IPS-15b (cell line): Measurements from ENCODE around the gene MRAP2.
"Not testable (repeated sequence)": the region's sequence is repeated elsewhere in the genome, so short reads cannot be mapped to it uniquely, and the experiment has no call there.

Source experiments
- H3K27me3 ChIP-seq: one replicate; pipeline ENCODE4 v1.6.1; 2013; ENCODE audit warnings: low read length; ENCODE audit not compliant: control insufficient read depth, insufficient read depth
- H3K36me3 ChIP-seq: one replicate; pipeline ENCODE4 v1.6.1; 2013; ENCODE audit warnings: low read length; ENCODE audit not compliant: control insufficient read depth, insufficient read depth
- H3K4me1 ChIP-seq: one replicate; pipeline ENCODE4 v1.6.1; 2013; ENCODE audit warnings: mild to moderate bottlenecking, low read length; ENCODE audit not compliant: control insufficient read depth, insufficient read depth
- H3K4me3 ChIP-seq: one replicate; pipeline ENCODE4 v1.5.1; 2013; ENCODE audit warnings: low read depth, low read length
- H3K9ac ChIP-seq: one replicate; pipeline ENCODE4 v1.6.1; 2013; ENCODE audit warnings: low read depth, mild to moderate bottlenecking, low read length
- H3K9me3 ChIP-seq: one replicate; pipeline ENCODE4 v1.6.1; 2013; ENCODE audit warnings: mild to moderate bottlenecking, low read length; ENCODE audit not compliant: control insufficient read depth, insufficient read depth

Gene MRAP2

DNA sequence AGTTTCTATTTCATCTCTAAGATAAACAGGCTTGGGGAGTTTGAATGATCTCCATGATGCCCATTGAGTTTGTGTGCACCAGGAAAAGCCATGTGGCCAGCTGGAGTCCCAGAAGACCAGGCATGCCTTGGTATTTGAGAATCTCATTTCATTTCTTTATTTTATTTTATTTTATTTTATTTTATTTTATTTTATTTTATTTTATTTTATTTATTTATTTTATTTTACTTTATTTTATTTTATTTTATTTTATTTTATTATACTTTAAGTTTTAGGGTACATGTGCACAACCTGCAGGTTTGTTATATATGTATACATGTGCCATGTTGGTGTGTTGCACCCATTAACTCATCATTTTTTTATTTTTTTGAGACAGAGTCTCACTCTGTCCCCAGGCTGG lies 51.1 kb downstream of the MRAP2 start:
- not testable (repeated sequence) for H3K4me3 ChIP-seq, H3K9me3 ChIP-seq, H3K9ac ChIP-seq, H3K27me3 ChIP-seq, H3K36me3 ChIP-seq
- peaks cover 44% of the 10 kb centered on the region for H3K4me1 ChIP-seq

- H3K36me3 ChIP-seq = no peaks in the 10 kb centered on the region
- H3K9ac ChIP-seq = no peak overlapping the region
- no peaks in the 10 kb centered on the region for H3K27me3 ChIP-seq
- H3K4me3 ChIP-seq = no peak overlapping the region
- H3K4me1 ChIP-seq = peaks cover 44% of the 10 kb centered on the region
- H3K9me3 ChIP-seq = no peaks in the 10 kb centered on the region
Measured at GRCh38 chr6:84086056-84086455, 52.5 kb downstream of the MRAP2 start.

DNA sequence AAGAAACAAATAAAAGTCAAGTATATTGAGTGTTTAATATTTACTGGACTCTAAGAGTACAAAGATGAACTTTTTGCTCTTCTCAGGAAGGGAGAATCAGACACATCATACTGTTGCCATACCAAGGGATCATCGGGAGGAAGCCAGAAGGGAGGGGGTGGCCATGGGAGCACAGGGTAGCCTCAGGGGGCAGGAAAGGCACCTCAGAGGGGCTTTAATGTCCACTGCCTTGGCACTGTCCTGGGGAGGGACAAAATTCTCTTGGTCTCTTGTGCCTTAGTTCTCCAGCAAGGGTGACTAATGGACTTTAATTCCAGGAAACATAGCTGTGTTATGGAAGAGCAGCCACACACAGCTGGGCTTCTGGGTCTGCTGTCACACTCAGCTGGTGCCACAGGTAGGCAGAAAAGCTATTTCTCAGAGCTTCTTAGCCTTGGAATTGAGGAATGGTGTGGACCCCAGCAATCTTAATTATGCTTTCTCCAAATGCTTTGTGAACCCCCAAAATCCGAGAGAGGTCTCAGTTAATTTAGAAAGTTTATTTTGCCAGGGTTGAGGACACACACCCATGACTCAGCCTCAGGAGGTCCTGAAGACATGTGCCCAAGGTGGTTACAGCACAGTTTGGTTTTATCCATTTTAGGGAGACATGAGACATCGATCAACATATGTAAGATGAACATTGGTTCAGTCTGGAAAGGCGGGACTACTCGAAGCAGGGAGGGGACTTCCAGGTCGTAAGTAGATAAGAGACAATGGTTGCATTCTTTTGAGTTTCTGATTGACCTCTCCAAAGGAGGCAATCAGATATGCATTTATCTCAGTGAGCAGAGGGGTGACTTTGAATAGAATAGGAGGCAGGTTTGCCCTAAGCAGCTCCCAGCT lies 53.2 kb downstream of the MRAP2 start:
- Histone ChIP-seq H3K9me3 (no peaks in the 10 kb centered on the region), H3K4me1 (peaks cover 44% of the 10 kb centered on the region), H3K27me3 (no peaks in the 10 kb centered on the region), H3K9ac (no peak overlapping the region), H3K36me3 (no peaks in the 10 kb centered on the region), H3K4me3 (no peak overlapping the region)

GRCh38 chr6:84089081-84089480 lies 55.5 kb downstream of the MRAP2 start:
- no peaks in the 10 kb centered on the region for H3K9me3 ChIP-seq
- no peaks in the 10 kb centered on the region for H3K27me3 ChIP-seq
- no peak overlapping the region for H3K4me3 ChIP-seq
- no peaks in the 10 kb centered on the region for H3K36me3 ChIP-seq
- peaks cover 34% of the 10 kb centered on the region for H3K4me1 ChIP-seq
- no peak overlapping the region for H3K9ac ChIP-seq

GRCh38 chr6:84089552-84089951 lies 56.0 kb downstream of the MRAP2 start:
- Histone ChIP-seq H3K27me3 (no peaks in the 10 kb centered on the region), H3K4me1 (peaks cover 30% of the 10 kb centered on the region), H3K4me3 (no peak overlapping the region), H3K36me3 (no peaks in the 10 kb centered on the region), H3K9ac (no peak overlapping the region), H3K9me3 (no peaks in the 10 kb centered on the region)

GRCh38 chr6:84093441-84094435 lies 60.2 kb downstream of the MRAP2 start:
- no peaks in the 10 kb centered on the region for H3K27me3 ChIP-seq
- no peak overlapping the region for H3K4me3 ChIP-seq
- no peak overlapping the region for H3K9ac ChIP-seq
- peaks cover 5% of the 10 kb centered on the region for H3K4me1 ChIP-seq
- H3K36me3 ChIP-seq = no peaks in the 10 kb centered on the region
- no peaks in the 10 kb centered on the region for H3K9me3 ChIP-seq

DNA sequence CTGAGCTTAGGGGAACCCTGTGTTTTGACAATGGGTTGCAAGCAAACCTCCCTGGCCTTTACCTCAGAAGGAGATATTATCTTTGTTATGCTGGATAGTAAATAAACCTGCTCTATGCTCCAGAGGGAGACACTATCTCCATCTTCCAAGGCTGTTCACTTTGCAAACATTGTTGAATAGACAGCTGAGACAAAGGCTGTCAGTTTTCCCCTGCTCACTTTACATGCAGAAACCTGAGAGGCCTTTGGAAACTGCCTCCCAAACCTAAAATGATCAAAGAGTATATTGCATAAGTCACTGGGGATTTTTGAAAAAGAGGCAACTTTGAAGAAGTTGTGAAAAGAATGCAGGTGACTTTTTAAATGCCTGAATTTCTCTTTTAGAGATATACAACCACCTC lies 61.6 kb downstream of the MRAP2 start:
- H3K9ac ChIP-seq = no peak overlapping the region
- no peak overlapping the region for H3K4me3 ChIP-seq
- H3K36me3 ChIP-seq = no peaks in the 10 kb centered on the region
- H3K9me3 ChIP-seq = no peaks in the 10 kb centered on the region
- no peaks in the 10 kb centered on the region for H3K4me1 ChIP-seq
- no peaks in the 10 kb centered on the region for H3K27me3 ChIP-seq

DNA sequence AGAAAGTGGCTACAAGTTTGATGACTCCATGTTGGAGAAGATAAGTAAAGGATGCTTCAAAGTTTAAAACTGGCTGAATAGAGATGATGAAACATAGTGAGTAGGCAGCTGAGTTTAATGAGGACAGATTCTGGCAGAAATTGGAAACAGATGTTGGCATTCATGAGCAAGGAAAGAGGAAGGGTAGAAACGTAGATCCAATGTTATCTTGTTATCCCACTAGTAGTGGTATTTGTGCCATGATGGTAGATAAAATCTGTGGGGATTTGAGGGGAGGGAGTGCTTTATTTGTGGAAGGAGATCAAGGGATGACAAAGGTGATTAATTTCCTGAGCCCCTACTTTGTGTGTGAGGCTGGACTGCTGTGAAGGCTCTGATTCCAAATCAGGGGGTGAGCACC lies 69.5 kb downstream of the MRAP2 start:
- no peak overlapping the region for H3K9ac ChIP-seq
- no peak overlapping the region for H3K4me3 ChIP-seq
- H3K27me3 ChIP-seq = no peaks in the 10 kb centered on the region
- no peaks in the 10 kb centered on the region for H3K36me3 ChIP-seq
- H3K4me1 ChIP-seq = no peaks in the 10 kb centered on the region
- H3K9me3 ChIP-seq = no peaks in the 10 kb centered on the region

DNA sequence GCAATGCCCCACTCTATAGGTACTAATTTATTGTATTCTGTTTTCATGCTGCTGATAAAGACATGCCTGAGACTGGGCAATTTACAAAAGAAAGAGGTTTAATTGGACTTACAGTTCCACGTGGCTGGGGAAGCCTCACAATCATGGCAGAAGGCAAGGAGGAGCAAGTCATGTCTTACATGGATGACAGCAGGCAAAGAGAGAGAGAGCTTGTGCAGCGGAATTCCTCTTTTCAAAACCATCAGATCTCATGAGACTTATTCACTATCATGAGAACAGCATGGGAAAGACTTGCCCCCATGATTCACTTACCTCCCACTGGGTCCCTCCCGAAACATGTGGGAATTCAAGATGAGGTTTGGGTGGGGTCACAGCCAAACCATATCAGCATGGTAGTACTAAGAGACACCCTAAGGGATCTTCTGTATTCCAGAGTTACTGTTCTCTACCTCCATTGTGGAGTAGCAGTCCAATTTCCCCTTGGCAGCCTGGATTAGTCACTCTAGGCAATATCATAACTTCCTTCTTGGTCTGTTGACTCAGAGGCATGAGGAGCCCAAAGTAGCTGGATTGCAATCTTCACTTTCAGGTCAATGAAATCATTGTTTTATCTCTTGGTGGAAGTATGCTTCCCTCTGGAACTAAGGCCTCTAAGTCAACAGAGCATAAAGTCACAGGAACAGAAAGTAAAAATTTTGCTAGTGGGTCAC lies 71.8 kb downstream of the MRAP2 start:
- not testable (repeated sequence) for H3K9ac ChIP-seq, H3K36me3 ChIP-seq, H3K9me3 ChIP-seq, H3K4me3 ChIP-seq, H3K27me3 ChIP-seq, H3K4me1 ChIP-seq

GRCh38 chr6:84107495-84107894 lies 73.9 kb downstream of the MRAP2 start:
- no peak overlapping the region for H3K9ac ChIP-seq
- no peaks in the 10 kb centered on the region for H3K9me3 ChIP-seq
- no peaks in the 10 kb centered on the region for H3K4me1 ChIP-seq
- no peaks in the 10 kb centered on the region for H3K27me3 ChIP-seq
- no peak overlapping the region for H3K4me3 ChIP-seq
- H3K36me3 ChIP-seq = no peaks in the 10 kb centered on the region

- not testable (repeated sequence) for H3K9me3 ChIP-seq, H3K27me3 ChIP-seq, H3K9ac ChIP-seq, H3K4me1 ChIP-seq, H3K36me3 ChIP-seq, H3K4me3 ChIP-seq
Measured at GRCh38 chr6:84111351-84111750, 77.8 kb downstream of the MRAP2 start.
